RWPE2 (cell line): Measurements from ENCODE around the gene TMEM174.
"Not testable (repeated sequence)": the region's sequence is repeated elsewhere in the genome, so short reads cannot be mapped to it uniquely, and the experiment has no call there.

Experiments
- ATAC-seq: fragments of 200-7000 bp; cut with Tn5 transposase; 3 replicates; pipeline ENCODE4 v1.9.1; 2021; ENCODE audit warnings: low read depth
- DNase-seq: peaks from one replicate; pipeline ENCODE4 v3.0.0-alpha.2; 2020; ENCODE audit warnings: low spot score
- H3K27ac ChIP-seq: fragments of 450-650 bp; 2 replicates; pipeline ENCODE4 v1.5.1; 2017; ENCODE audit warnings: mild to moderate bottlenecking; ENCODE audit not compliant: poor library complexity, severe bottlenecking
- H3K27me3 ChIP-seq: fragments of 250-450 bp; sonication (Bioruptor Pico); 2 replicates; pipeline ENCODE4 v1.5.1; 2021; ENCODE audit warnings: mild to moderate bottlenecking, moderate library complexity; ENCODE audit not compliant: insufficient read depth, poor library complexity, severe bottlenecking
- H3K36me3 ChIP-seq: fragments of 250-450 bp; sonication (Bioruptor Pico); 2 replicates; pipeline ENCODE4 v1.5.1; 2020; ENCODE audit warnings: low read depth, mild to moderate bottlenecking, moderate library complexity
- H3K4me1 ChIP-seq: fragments of 250-450 bp; sonication (Bioruptor Pico); 2 replicates; pipeline ENCODE4 v1.5.1; 2021; ENCODE audit warnings: mild to moderate bottlenecking, moderate library complexity; ENCODE audit not compliant: insufficient read depth, poor library complexity, severe bottlenecking
- H3K4me3 ChIP-seq: fragments of 250-450 bp; sonication (Bioruptor Pico); 2 replicates; pipeline ENCODE4 v1.5.1; 2021; ENCODE audit warnings: mild to moderate bottlenecking, moderate library complexity; ENCODE audit not compliant: severe bottlenecking
- H3K9me3 ChIP-seq: fragments of 250-450 bp; sonication (Bioruptor Pico); 2 replicates; pipeline ENCODE4 v1.5.1; 2021; ENCODE audit warnings: mild to moderate bottlenecking, moderate library complexity; ENCODE audit not compliant: severe bottlenecking
- TF ChIP-seq, protein P1 (sequence below): fragments of 450-650 bp; IDR thresholded peaks from one replicate; pipeline ENCODE4 v1.5.1; 2017; ENCODE audit warnings: mild to moderate bottlenecking, moderate library complexity; ENCODE audit not compliant: poor library complexity, severe bottlenecking

Gene TMEM174

DNA sequence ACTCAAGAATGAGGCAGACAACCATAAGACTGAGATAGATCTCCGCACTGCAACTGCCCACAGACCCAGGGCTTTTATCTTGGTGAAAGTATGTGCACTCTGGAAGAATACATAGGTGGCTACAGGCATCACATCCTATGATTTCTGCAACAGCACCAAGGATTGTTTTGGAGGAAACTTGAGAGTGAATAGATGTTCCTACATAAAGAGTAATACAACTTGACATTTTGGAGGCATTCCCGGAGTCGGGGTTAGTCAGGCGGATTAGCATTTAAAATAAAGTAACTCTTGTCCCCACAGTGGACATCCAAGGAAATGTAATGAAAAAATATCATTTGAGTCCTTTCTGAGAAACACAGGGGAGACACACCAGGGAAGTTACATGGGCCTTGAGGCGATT is 26.7 kb downstream of the TMEM174 start:
- DNase-seq (no peak), ATAC-seq (no peak)
- Histone ChIP-seq H3K4me3 (no peak overlapping the region), H3K4me1 (no peaks in the 10 kb centered on the region), H3K9me3 (no peaks in the 10 kb centered on the region), H3K36me3 (no peaks in the 10 kb centered on the region), H3K27ac (no peak overlapping the region), H3K27me3 (no peaks in the 10 kb centered on the region)
- TF ChIP-seq, protein P1, sequence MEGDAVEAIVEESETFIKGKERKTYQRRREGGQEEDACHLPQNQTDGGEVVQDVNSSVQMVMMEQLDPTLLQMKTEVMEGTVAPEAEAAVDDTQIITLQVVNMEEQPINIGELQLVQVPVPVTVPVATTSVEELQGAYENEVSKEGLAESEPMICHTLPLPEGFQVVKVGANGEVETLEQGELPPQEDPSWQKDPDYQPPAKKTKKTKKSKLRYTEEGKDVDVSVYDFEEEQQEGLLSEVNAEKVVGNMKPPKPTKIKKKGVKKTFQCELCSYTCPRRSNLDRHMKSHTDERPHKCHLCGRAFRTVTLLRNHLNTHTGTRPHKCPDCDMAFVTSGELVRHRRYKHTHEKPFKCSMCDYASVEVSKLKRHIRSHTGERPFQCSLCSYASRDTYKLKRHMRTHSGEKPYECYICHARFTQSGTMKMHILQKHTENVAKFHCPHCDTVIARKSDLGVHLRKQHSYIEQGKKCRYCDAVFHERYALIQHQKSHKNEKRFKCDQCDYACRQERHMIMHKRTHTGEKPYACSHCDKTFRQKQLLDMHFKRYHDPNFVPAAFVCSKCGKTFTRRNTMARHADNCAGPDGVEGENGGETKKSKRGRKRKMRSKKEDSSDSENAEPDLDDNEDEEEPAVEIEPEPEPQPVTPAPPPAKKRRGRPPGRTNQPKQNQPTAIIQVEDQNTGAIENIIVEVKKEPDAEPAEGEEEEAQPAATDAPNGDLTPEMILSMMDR: no peak

DNA sequence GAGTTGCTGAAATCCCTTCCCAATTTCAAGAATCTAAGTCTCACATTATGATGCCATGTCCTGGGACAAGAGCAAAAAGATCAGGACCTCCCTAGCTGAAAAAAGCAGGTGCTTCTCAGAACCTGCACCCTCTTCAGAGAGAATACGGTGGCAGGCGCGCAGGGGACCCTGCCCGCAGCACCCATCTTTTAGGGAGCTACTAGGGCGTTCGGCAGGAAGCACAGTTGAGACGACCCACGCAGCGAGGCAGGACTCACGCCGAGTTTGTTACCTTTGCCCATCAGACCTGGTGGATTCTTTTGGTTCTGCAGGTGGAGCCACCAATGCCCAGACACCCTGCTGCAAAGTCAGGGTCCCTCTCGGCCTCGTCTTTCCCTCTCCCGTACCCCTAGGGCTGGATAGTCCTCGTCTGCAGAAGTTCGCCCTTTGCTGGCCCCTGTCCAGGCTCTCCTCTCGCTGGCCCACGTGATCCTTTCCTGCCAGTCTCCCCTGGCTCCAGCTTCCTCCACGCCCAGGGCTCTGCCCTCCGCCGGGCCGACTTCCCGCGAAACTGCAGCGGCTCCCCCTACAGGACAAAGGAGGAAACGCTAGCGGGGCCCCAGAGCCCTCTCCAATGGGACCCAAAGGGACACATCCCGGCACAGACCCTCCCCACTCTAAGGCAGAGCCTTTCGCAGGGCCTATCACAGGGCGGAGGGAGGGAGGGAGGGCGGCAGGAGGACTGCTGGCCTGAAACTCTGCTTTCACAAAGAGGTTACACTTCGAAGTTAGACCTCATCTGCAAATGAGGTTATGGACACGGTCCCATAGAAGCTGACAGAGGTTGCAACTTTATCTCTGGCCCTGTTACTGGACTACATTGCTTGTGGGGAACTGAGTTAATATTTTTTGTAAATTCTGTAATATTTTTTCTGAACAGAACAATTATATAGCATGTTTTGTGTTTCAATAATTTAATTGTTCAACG is 28.8 kb downstream of the TMEM174 start:
- Histone ChIP-seq H3K36me3 (no peaks in the 10 kb centered on the region), H3K9me3 (no peaks in the 10 kb centered on the region), H3K27me3 (no peaks in the 10 kb centered on the region), H3K27ac (no peak overlapping the region), H3K4me1 (no peaks in the 10 kb centered on the region), H3K4me3 (no peak overlapping the region)
- ATAC-seq (peak; percentile 84), DNase-seq (no peak)
- TF ChIP-seq, protein P1: peak; percentile 83

DNA sequence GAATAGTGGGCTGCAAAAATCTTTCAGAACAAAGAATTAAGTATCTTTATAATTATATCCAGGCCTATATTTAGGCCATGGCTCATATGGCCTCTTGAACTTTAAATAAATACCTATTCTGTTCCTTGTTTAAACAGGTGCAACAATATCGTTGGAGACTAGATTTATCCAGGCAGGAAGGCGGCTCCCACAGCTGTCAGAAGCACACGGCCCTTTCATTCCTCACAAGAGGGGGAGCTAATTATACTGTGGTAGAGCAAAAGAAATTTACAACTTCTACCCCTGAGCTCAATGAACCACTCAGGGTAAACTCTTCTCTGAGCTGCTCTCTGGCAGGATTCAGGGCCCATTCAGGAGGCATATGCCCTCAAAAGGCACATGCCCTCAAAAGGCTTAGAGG is 31.3 kb downstream of the TMEM174 start:
- H3K27me3 ChIP-seq: no peaks in the 10 kb centered on the region
- DNase-seq: no peak
- TF ChIP-seq, protein P1: no peak

DNA sequence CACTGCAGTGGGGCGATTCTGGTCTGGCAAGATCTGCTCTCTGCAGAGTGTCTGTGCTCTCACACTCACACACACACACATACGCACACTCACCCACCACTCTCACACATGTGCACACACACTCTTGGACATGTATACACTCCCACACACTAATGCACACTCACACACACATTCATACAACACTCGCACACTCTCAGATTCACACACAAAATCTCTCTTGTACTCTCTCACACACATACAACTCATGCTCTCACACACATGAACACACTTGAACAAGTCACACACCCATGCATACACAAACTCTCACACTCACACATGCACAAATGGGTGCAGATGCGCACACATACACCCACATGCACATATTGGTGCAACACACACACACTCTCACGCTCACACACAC is 31.7 kb downstream of the TMEM174 start:
- H3K4me1 ChIP-seq: no peaks in the 10 kb centered on the region
- no peak overlapping the region for H3K4me3 ChIP-seq
- H3K9me3 ChIP-seq: no peaks in the 10 kb centered on the region
- DNase-seq (no peak), ATAC-seq (no peak)
- H3K27me3 ChIP-seq: no peaks in the 10 kb centered on the region
- TF ChIP-seq, protein P1: no peak
- H3K27ac ChIP-seq: no peak overlapping the region
- no peaks in the 10 kb centered on the region for H3K36me3 ChIP-seq

More for the DNA sequence above, 31.3 kb downstream of the TMEM174 start:
- no peaks in the 10 kb centered on the region for H3K36me3 ChIP-seq
- no peak for ATAC-seq
- no peaks in the 10 kb centered on the region for H3K9me3 ChIP-seq
- no peak overlapping the region for H3K4me3 ChIP-seq
- H3K27ac ChIP-seq: no peak overlapping the region
- no peaks in the 10 kb centered on the region for H3K4me1 ChIP-seq

DNA sequence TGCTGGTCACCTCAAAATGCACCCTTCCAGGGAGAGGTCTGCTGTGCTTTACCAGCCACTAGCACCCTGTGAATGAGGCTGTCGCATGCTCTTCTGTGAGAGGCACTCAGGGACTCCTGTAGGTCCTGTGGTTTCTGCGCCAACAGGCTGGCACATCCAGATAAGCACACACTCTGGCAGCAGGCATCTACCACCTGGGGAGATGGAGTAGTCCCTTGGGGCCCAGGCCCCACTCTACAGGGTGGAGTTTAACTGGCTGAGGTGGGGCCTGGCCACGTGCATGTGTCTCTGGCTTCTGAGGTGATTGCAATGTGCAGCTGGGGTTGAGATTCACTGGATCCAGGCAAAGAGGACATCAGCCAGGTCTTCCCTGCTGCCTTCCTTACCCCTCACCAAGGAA is 32.3 kb downstream of the TMEM174 start:
- no peak for DNase-seq
- H3K4me1 ChIP-seq: no peaks in the 10 kb centered on the region
- H3K27me3 ChIP-seq: no peaks in the 10 kb centered on the region
- H3K36me3 ChIP-seq: no peaks in the 10 kb centered on the region
- H3K9me3 ChIP-seq: no peaks in the 10 kb centered on the region
- H3K27ac ChIP-seq: no peak overlapping the region
- ATAC-seq: no peak
- TF ChIP-seq, protein P1: no peak
- H3K4me3 ChIP-seq: no peak overlapping the region

DNA sequence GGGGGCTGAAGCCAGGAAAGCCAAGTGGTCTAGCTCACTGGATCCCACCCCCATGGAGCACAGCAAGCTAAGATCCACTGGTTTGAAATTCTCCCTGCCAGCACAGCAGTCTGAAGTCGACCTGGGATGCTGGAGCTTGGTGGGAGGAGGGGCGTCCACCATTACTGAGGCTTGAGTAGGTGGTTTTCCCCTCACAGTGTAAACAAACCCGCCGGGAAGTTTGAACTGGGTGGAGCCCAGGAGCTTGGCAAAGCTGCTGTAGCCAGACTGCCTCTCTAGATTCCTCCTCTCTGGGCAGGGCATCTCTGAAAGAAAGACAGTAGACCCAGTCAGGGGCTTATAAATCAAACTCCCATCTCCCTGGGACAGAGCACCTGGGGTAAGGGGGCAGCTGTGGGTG is 34.2 kb downstream of the TMEM174 start:
- not testable (repeated sequence) for H3K4me1 ChIP-seq, ATAC-seq, DNase-seq, H3K27ac ChIP-seq, H3K27me3 ChIP-seq, H3K36me3 ChIP-seq, H3K4me3 ChIP-seq, H3K9me3 ChIP-seq

DNA sequence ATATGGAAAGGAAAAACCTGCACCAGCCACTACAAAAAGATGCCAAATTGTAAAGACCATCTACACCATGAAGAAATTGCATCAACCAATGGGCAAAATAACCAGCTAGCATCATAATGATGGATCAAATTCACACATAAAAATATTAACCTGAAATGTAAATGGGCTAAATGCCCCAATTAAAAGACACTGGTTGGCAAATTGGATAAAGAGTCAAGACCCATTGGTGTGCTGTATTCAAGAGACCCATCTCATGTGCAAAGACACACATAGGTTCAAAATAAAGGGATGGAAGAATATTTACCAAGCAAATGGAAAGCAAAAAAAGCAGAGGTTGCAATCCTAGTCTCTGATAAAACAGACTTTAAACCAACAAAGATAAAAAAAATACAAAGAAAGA is 36.1 kb downstream of the TMEM174 start:
- not testable (repeated sequence) for H3K27ac ChIP-seq, H3K4me3 ChIP-seq, H3K4me1 ChIP-seq, H3K27me3 ChIP-seq, ATAC-seq, H3K9me3 ChIP-seq, DNase-seq, H3K36me3 ChIP-seq
